ENCODE measurements around the gene AGTRAP. TPM values are rescaled to one million over a fixed set of nuclear protein-coding genes. Genes with fewer than 3 reads are reported as not detected.

The AGTRAP gene
- total and polyA plus RNA-seq, 9 of the 15 experiments (the other 6 are each of a cell fraction or from before 2014, with no cell fraction given) = 26.8 to 105 (median 57.5) TPM

GRCh38 chr1:11790101-11790879, 54.4 kb downstream of the AGTRAP start (continued):
- TF ChIP-seq NFATC3 (IDR thresholded peaks at IDR 0.05) = no peak
- no peak for TF ChIP-seq CREB1 (IDR thresholded peaks at IDR 0.05)
- no peak for TF ChIP-seq CREB1 (CRISPR knock-in tag; IDR thresholded peaks at IDR 0.05)
- TF ChIP-seq POLR2G (IDR thresholded peaks at IDR 0.05; ENCODE audit: low read depth, low read length) = peak; percentile 61; the same call in 1 of the 2 replicates
- TF ChIP-seq, protein P1, sequence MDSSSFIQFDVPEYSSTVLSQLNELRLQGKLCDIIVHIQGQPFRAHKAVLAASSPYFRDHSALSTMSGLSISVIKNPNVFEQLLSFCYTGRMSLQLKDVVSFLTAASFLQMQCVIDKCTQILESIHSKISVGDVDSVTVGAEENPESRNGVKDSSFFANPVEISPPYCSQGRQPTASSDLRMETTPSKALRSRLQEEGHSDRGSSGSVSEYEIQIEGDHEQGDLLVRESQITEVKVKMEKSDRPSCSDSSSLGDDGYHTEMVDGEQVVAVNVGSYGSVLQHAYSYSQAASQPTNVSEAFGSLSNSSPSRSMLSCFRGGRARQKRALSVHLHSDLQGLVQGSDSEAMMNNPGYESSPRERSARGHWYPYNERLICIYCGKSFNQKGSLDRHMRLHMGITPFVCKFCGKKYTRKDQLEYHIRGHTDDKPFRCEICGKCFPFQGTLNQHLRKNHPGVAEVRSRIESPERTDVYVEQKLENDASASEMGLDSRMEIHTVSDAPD (CRISPR knock-in tag; IDR thresholded peaks at IDR 0.05) = no peak
- 0 out of 2 replicates have a peak, but pooled peaks have one; percentile 63 for TF ChIP-seq ZFX (CRISPR knock-in tag; IDR thresholded peaks at IDR 0.05)
- TF ChIP-seq ZNF263 (CRISPR knock-in tag; IDR thresholded peaks at IDR 0.05; ENCODE audit: borderline replicate concordance) = peak; percentile 74; the same call in 1 of the 2 replicates
- TF ChIP-seq FOXP1 (CRISPR knock-in tag; IDR thresholded peaks at IDR 0.05) = peak; percentile 40; the same call in 1 of the 2 replicates
- TF ChIP-seq ZNF584 (CRISPR knock-in tag; IDR thresholded peaks at IDR 0.05; ENCODE audit: low read depth) = no peak
- TF ChIP-seq CREB3L1 (IDR thresholded peaks at IDR 0.05; ENCODE audit: borderline replicate concordance, low read depth) = no peak
- no peak for TF ChIP-seq MEF2A (IDR thresholded peaks at IDR 0.05; ENCODE audit: control insufficient read depth, low read depth, low read length)
- TF ChIP-seq, protein P2, sequence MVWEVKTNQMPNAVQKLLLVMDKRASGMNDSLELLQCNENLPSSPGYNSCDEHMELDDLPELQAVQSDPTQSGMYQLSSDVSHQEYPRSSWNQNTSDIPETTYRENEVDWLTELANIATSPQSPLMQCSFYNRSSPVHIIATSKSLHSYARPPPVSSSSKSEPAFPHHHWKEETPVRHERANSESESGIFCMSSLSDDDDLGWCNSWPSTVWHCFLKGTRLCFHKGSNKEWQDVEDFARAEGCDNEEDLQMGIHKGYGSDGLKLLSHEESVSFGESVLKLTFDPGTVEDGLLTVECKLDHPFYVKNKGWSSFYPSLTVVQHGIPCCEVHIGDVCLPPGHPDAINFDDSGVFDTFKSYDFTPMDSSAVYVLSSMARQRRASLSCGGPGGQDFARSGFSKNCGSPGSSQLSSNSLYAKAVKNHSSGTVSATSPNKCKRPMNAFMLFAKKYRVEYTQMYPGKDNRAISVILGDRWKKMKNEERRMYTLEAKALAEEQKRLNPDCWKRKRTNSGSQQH (CRISPR knock-in tag; IDR thresholded peaks at IDR 0.05) = no peak
- TF ChIP-seq GABPA (tag; conservative IDR thresholded peaks at IDR 0.05; ENCODE audit: low read depth) = peak; percentile 54
- TF ChIP-seq ZNF511 (CRISPR knock-in tag; IDR thresholded peaks at IDR 0.05) = no peak
- no peak for TF ChIP-seq JUN (IDR thresholded peaks at IDR 0.05; ENCODE audit: borderline replicate concordance, low read depth, low read length)
- no peak for TF ChIP-seq JUN (CRISPR knock-in tag; IDR thresholded peaks at IDR 0.05; ENCODE audit: borderline replicate concordance)
- TF ChIP-seq, protein P3, sequence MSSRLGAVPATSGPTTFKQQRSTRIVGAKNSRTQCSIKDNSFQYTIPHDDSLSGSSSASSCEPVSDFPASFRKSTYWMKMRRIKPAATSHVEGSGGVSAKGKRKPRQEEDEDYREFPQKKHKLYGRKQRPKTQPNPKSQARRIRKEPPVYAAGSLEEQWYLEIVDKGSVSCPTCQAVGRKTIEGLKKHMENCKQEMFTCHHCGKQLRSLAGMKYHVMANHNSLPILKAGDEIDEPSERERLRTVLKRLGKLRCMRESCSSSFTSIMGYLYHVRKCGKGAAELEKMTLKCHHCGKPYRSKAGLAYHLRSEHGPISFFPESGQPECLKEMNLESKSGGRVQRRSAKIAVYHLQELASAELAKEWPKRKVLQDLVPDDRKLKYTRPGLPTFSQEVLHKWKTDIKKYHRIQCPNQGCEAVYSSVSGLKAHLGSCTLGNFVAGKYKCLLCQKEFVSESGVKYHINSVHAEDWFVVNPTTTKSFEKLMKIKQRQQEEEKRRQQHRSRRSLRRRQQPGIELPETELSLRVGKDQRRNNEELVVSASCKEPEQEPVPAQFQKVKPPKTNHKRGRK (tag; IDR thresholded peaks at IDR 0.05) = no peak
- no peak for TF ChIP-seq ZNF384 (IDR thresholded peaks at IDR 0.05; ENCODE audit: low read depth, low read length)
- no peak for TF ChIP-seq MLLT1 (IDR thresholded peaks at IDR 0.05)
- no peak for TF ChIP-seq EP300 (IDR thresholded peaks at IDR 0.05; ENCODE audit: low read length)
